ENCODE measurements around the gene SIM2. TPM values are rescaled to one million over a fixed set of nuclear protein-coding genes. Genes with fewer than 3 reads are reported as not detected.

The SIM2 gene
- total RNA-seq, 1 donor, result not detected

DNA sequence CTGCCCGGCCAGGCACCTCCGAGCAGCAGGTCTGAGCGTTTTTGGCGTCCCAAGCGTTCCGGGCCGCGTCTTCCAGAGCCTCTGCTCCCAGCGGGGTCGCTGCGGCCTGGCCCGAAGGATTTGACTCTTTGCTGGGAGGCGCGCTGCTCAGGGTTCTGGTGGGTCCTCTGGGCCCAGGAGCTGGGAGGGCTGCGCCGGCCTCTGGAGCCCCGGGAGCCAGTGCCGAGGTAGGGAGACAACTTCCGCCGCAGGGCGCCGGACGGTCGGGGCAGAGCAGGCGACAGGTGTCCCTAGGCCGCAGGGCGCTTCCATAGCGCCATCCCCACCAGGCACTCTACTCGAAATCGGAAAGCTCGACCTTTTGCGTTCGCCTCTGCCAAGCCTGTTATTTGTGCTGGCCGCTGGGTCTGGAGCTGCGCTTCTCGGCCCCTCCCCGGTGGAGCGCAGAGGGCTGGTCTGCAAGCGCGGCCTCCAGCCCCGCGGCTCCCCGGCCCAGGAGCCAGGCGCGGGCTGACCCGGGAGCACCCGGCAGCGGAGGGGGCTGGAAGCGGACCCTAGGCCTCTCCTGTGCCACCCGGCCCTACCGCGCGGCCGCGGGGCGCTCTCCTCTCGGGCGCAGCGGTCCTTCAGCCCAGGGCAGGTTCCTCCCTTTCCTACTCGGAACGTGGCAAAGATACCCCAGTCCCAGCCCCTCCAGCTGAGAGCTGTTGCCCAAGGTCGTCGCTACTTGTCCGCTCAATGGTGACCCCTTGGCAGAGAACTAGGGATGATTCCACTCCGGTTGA is 2.2 kb downstream of the SIM2 start:
- DNase-seq (ENCODE audit: low read depth), result no peak
- no peak overlapping the region for H3K4me3 ChIP-seq (ENCODE audit: low read depth, low read length)
- TF ChIP-seq, protein P1, sequence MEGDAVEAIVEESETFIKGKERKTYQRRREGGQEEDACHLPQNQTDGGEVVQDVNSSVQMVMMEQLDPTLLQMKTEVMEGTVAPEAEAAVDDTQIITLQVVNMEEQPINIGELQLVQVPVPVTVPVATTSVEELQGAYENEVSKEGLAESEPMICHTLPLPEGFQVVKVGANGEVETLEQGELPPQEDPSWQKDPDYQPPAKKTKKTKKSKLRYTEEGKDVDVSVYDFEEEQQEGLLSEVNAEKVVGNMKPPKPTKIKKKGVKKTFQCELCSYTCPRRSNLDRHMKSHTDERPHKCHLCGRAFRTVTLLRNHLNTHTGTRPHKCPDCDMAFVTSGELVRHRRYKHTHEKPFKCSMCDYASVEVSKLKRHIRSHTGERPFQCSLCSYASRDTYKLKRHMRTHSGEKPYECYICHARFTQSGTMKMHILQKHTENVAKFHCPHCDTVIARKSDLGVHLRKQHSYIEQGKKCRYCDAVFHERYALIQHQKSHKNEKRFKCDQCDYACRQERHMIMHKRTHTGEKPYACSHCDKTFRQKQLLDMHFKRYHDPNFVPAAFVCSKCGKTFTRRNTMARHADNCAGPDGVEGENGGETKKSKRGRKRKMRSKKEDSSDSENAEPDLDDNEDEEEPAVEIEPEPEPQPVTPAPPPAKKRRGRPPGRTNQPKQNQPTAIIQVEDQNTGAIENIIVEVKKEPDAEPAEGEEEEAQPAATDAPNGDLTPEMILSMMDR (IDR thresholded peaks at IDR 0.05; ENCODE audit: insufficient read depth, low read depth, low read length), result no peak

DNA sequence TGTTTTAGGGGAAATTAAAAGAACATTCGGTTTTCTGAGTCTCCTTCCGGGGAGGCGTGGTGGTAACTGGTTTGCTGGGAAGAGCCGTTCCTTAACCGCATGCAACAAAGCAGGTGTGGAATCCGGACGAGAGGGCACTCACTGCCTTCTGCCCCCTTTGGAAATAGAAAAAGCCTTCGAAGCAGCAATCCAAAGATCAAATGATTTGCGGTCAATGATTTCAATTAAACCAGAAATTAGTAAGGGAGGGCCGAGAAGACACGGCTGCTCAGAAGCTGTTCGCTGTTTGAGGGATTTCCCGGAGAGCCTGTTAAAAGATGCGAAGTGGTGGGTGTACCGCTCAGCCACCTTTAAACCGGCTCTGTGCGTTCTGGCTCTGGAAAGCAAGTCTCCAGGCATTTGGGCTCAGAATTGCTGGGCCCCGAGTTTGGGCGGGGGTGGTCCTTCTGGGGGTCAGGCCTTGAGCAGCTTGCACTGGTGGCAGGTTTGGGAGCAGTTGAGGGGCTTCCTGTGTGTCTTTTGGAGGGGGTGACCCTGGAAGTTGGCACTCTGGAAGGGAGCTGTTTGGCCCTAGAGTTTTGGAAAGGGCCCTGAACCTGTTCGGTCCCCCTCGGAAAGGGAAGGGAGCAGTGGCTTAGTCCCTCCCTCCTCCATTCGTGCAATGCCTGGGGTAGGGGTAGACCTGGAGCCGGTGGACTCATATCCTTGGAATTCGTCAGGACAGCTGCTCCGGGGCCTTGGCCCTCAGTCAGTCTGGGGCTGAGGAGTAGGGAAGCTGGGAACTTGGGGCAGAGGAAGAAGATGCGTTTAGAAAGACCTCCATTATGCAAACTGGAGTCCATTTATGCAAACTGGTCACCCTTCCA is 3.1 kb downstream of the SIM2 start:
- no peak overlapping the region for H3K4me3 ChIP-seq (ENCODE audit: low read depth, low read length)
- no peak for DNase-seq (ENCODE audit: low read depth)
- TF ChIP-seq, protein P1 (IDR thresholded peaks at IDR 0.05; ENCODE audit: insufficient read depth, low read depth, low read length), result no peak

DNA sequence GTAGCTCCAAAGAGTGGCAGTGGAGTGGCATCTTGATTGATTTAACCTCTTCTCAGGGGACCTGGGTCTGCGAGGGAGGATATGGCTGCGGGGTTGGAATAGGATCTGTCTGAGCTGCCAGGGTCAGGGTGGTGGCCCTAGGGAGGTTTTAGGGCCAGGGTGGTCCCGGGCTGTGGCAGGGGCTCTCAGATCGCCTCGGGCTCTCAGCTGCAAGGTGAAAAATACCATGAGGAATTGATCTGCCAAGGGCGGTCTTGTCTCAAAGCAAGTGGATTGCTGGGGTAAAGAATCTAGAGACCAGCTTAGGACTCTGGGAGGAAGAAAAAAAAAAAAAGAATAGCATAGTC is 3.7 kb downstream of the SIM2 start:
- H3K4me3 ChIP-seq (ENCODE audit: low read depth, low read length), result no peak overlapping the region
- TF ChIP-seq, protein P1 (IDR thresholded peaks at IDR 0.05; ENCODE audit: insufficient read depth, low read depth, low read length), result no peak
- DNase-seq (ENCODE audit: low read depth), result no peak

DNA sequence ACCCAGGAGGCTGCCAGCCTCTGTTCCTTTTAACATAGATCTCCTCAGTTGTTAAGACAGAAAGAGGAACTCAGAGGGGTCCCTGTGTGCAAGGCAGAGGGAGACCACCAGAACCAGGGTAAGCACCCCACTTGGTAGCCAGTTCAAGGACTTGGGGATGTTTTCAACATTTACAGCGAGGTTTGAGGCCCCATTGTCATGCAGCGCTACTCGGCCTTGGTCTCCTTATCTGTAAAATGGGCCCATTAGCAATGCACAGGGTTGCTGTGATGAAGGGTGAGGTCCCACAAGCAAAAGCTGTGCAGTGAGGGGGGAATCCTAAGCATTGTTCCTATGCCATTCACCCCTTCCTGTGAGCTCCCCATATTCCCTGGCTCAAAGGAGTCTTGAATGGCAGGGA is 4.2 kb downstream of the SIM2 start:
- H3K4me3 ChIP-seq (ENCODE audit: low read depth, low read length), result no peak overlapping the region
- no peak for DNase-seq (ENCODE audit: low read depth)
- TF ChIP-seq, protein P1 (IDR thresholded peaks at IDR 0.05; ENCODE audit: insufficient read depth, low read depth, low read length), result no peak

DNA sequence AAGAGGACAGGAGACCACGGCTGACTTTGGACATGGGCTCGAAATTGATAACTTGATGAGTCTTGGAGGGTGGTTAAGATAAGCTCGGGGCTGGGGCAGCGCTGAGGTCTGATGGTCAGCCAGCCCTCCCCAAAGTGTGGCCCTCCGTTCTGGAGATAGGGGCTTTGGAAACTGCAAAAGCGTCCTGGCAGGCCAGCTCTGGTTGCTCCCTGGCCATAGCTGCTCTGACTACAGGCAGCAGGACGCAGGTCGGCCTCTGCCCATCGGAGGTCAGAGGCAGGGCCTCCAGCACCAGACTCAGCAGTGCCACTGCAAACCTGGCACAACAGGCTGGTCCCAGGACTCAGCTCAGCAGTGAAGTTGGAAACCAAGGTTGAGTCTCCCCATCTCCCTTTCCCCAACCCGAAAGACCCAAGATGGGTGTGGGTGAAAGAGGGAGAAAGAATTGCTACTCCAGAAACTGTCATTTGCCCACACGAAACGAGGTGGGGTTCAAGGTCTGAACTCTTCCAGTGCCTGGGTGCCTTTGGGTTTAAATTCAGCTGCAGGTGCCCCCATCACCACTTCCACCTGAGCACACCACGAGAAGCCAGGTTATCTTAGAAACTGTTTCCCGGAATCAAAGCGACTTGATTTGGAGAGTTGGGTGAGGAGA is 4.8 kb downstream of the SIM2 start:
- no peak for DNase-seq (ENCODE audit: low read depth)
- H3K4me3 ChIP-seq (ENCODE audit: low read depth, low read length), result no peak overlapping the region
- TF ChIP-seq, protein P1 (IDR thresholded peaks at IDR 0.05; ENCODE audit: insufficient read depth, low read depth, low read length), result no peak

DNA sequence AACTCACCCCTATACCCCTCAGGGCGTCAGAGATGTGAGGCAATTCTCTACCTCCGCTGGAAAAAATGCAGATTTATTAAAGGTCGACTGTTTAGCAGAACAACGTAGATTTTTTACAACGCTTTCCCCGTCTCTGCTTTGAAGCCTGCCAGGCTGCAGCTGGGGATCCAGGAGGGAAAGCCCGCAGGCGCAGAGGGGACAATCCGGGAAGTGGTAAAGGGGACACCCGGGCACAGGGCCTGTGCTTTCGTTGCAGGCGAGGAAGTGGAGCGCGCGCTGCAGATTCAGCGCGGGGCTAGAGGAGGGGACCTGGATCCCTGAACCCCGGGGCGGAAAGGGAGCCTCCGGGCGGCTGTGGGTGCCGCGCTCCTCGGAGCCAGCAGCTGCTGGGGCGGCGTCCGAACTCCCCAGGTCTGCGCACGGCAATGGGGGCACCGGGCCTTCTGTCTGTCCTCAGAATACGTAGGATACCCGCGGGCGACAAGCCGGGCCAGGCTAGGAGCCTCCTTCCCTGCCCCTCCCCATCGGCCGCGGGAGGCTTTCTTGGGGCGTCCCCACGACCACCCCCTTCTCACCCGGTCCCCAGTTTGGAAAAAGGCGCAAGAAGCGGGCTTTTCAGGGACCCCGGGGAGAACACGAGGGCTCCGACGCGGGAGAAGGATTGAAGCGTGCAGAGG is 5.5 kb downstream of the SIM2 start:
- TF ChIP-seq, protein P1 (IDR thresholded peaks at IDR 0.05; ENCODE audit: insufficient read depth, low read depth, low read length), result no peak
- H3K4me3 ChIP-seq (ENCODE audit: low read depth, low read length), result no peak overlapping the region
- no peak for DNase-seq (ENCODE audit: low read depth)

All from fibroblast of villous mesenchyme (primary cell).